DMS79 treated with DMSO at 0.1 percent for 48 hours (cell line): ENCODE measurements around the gene TMPRSS2.

Experiments used
- DNase-seq: peaks from one replicate; lab custom pipeline; 2025; lab: John Stamatoyannopoulos, UW

The TMPRSS2 gene

DNA sequence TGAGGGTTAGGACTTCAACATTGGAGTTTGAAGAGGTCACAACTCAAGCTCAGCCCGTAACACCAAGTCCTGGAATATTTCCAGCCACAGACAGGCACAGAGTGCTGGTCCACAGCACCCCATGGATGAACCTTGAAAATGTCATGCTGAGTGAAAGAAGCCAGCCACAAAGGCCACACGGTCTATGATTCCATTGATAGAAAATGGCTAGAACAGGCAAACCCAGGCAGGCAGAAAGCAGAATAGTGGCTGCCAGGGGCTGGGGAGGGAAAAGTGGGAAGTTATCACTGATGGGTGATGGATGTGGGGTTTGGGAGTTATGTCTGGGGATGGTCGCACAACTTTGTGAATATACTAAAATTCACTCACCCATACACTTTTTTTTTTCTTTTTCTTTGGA is 60.6 kb downstream of the TMPRSS2 start:
- no peak for DNase-seq

DNA sequence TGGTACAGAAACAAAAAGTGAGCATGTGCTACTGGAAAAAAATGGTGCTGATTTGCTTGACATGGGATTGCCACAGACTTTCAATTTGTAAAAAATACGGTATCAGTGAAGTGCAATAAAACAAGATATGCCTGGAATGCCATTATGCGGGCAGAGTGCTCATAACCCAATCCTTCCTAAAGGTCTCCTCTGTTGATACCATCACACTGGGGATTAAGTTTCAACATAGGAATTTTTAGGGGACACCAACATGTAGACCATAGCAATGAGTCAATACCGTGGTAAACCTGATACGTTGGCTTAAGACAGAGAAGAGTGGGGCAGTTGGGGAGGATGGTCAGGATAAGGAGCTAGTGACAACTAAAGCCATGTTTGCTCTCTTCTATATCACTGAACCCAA is 61.4 kb downstream of the TMPRSS2 start:
- DNase-seq, result no peak

DNA sequence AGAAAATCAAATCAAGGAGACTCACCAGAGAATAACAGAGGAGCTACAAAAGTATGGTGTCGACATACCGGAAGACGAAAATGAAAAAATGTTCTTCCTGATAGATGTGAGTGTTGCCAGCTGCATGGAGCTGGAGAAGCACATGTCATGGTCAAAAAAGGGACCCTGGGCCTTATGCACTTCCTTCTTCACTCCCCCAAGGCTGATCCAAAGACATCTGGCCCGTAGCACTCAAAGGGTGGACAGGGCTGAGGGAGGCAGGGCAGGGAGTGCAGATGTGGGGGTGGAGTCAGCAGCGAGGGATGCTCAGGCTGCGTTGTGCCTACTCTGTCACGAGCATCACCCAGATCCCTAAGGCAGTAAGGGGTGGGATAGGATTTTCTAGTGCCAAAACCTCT is 62.5 kb downstream of the TMPRSS2 start:
- DNase-seq, result no peak

DNA sequence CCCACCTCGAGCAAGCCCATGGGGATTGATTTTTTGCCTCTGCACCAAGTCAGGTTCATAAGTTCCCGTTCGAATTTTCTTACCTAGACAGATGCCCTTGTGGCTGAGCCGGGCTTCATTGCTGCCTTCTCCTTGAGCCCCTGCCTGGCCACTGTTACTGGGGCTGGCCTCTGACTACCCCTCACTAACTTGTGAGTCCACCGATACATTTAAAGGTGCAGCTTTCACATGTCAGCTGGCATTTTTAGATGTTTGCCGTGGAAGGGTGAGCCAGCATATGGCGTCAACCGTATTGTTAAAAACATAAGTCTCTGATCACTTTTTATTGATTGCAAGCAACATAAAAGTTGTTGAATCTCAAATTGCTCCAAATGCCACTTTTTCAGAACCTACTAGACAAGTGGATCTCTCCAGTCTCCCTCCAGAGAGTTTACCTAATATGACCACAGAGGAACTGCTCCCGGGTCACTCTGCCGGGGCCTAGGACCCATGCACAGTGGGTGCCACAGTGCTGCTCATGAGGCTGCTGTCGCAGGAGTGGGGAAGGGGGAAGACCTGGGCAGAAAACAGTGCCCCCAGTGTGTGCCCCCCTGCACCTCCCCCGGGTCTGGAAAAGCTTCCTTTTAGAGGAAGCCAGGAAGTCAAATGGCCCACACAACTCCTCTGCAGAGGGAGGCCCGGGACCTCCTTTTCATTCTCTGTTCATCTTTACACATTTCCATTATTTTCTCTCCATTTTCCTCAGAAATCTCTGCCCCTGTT is 63.1 kb downstream of the TMPRSS2 start:
- no peak for DNase-seq

DNA sequence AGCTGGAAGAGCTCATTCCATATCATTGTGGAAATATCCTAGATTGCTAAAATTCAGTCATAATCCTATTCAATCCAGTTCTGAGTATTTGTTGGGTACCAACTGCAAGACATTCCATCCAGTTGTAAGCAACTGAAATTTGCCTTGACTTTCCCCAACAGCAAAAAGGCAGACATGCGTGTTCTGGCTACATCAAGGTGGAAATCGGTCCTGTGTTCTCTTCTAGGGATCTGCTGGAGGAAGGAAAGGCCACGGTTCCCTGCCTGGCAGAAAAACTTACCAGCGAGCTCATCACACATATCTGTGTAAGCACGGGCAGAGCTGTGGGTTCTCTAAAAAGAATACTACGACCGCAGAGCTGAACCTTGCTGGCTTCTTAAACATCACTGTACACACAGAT is 64.4 kb downstream of the TMPRSS2 start:
- DNase-seq, result no peak

DNA sequence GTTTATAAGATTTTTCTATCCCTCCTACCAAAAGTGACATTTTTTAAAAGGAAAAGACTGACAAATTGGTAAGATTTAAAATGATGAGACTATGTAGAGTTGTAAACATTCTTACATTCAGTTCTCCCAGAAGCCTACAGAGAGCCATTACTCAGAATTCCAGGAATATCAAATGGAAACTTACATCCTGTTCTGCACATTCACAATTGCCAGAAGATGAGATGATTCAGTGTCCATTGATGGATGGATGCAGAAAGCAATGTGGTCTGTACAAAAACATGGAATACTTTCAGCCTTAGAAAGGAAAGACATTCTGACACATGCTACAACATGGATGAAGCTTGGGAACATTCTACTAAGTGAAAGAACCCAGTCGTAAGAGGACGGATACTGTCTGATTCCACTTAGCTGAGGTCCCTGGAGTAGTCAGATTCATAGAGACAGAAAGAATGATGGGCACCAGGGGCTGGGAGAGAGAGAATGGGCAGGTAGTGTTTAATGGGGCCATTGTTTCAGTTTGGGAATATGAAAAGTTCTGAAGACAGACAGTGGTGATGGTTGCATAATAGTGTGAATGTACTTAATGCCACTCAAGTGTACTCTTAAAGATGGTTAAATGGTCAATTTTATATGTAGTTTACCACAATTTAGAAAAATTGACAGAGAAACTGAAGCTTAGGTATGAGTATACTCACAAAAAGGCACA is 65.3 kb downstream of the TMPRSS2 start:
- DNase-seq, result no peak

DNA sequence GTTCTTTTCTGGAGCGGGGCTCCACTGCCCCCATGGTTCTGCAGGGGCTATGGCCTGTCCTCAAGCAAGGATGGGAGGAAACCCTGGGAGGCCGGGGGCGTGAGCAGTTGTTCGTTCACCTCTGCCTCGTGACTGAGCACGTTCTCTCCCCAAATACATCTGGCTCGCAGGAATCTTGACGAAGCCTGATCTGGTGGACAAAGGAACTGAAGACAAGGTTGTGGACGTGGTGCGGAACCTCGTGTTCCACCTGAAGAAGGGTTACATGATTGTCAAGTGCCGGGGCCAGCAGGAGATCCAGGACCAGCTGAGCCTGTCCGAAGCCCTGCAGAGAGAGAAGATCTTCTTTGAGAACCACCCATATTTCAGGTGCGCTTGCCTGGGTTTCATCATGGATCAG is 66.4 kb downstream of the TMPRSS2 start:
- DNase-seq, result no peak

DNA sequence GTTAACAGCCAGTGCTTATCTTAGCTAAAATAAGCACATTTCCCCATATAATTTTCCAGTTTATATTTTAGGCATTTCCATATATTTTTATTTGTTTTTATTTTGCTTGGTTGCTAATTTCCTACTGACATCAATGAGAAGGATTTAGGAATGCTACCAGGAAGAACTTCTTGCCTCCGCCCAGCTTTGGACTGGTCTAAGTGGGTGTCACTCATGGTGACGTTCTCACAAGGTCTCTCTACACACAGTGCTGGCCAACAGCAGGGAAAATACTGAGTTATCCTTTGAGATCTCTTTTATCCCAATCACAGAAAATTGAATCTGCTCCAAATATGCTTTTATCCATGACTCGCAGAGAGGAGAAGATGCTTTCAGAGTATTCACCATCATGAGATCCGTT is 68.7 kb downstream of the TMPRSS2 start:
- no peak for DNase-seq

DNA sequence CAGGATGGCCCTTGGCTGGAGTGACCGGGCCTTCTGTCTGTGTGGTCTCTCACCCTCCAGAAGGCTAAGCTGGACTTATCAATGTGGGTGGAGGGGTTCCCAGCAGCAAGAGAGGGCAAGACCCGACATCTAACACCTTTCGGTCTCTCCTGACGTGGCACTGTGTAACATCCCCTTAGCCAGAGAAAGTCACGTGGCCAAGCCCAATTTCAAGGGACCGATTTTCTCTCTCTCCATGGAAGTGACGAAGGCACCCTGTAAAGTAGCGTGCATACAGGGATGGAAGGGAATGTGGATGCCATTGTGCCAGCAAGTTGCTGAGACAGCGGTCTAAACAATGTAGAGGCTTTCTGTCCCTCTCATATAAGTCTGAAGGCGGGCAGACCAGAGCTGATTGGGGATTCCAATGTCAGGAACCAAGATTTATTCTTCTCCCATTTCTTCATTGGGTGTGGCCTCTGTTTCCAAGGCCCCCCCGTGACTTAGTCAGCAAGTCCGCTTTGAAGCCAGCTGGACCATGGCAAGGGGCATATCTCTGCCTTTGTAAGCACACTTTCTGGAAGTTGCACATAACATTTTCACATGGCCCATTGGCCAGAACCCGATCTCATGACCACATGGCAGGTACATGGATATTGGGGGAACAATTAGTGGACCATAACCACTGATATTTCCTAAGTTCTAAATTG is 69.4 kb downstream of the TMPRSS2 start:
- DNase-seq, result no peak

DNA sequence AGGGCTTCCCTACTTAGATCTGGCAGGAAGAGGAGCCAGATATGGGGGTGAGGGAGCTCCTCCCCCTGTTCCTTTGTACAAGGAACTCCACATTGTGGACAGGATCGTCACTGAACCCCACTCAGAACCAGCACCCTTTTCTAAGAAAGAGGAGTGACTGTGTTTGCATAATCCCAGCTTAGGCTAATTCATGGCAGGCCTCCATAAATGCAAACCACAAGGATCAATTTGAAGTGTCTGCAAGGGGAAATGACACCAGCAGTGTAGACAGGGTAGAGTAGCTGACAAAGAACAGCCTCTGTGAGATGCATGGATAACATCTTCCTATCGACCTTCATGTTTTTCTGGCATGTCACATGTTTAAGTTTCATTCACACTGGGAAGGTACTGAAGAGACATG is 70.2 kb downstream of the TMPRSS2 start:
- DNase-seq, result no peak

DNA sequence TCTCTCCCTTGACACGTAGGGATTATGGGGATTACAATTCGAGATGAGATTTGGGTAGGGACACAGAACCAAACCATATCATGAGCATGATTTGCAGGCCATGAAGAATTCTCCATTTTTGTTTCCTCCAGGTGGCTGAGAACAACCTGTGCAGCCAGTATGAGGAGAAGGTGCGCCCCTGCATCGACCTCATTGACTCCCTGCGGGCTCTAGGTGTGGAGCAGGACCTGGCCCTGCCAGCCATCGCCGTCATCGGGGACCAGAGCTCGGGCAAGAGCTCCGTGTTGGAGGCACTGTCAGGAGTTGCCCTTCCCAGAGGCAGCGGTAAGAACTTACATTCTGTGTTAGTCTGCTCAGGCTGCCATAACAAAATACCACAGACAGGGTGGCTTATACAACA is 72.3 kb downstream of the TMPRSS2 start:
- DNase-seq, result no peak

DNA sequence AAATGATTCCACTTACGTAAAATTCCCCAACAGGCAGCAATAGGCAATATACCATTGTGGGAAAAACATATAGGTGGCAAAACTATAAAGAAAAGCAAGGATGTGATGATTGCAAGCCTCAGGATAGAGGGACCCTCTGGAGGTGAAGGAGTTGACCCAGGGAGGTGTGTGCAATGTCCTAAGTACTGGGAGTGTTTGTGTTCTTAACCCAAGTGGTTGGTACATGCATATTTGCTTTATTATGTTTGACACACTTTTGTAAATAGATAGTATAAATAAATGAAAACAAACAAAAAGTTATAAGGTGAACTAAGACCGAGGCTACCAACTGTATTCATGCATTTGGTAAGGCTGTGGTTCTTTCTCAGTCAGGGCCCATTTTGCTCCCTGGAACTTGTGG is 74.4 kb downstream of the TMPRSS2 start:
- DNase-seq, result no peak

DNA sequence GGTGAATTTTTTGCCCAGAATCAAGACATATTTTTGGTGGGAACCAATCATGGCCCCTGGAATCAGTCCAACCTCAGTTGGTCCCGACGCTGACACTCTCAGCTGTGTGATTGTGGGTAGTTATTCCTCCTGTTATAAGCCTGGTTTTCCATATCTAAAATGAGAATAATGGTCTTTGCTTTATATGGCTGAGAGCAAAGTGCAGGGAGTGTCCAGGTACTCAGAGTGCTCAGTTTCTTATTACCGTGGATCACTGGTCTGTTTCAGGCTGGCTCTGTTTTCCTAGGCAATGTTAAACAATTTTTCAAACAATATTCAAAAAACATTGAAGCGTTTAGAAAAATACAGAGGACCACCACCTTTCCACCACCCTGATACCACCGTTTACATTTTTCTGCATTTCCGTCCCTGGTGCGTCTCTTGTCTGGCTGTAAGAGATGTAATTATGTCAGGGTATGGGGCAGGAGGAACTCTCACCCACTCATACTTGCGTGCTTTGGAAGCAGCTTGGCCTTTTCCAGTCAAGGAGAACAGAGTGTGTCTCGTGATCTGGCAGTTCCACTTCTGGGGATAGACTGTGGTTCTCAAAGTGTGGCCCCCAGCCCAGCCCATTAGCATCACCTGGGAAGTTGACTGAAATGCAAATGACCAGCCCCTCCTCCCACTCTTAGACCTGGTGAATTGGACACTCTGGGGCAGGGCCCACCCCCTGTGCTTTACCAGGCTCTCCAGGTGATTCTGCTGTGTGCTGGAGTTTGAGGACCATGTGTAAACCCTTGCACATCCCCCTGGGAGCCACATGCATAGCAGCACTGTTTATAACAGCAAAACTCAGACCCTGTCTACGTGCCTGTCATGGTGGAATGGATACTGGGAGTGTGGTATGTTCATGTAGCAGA is 75.1 kb downstream of the TMPRSS2 start:
- peak; percentile 22 for DNase-seq

DNA sequence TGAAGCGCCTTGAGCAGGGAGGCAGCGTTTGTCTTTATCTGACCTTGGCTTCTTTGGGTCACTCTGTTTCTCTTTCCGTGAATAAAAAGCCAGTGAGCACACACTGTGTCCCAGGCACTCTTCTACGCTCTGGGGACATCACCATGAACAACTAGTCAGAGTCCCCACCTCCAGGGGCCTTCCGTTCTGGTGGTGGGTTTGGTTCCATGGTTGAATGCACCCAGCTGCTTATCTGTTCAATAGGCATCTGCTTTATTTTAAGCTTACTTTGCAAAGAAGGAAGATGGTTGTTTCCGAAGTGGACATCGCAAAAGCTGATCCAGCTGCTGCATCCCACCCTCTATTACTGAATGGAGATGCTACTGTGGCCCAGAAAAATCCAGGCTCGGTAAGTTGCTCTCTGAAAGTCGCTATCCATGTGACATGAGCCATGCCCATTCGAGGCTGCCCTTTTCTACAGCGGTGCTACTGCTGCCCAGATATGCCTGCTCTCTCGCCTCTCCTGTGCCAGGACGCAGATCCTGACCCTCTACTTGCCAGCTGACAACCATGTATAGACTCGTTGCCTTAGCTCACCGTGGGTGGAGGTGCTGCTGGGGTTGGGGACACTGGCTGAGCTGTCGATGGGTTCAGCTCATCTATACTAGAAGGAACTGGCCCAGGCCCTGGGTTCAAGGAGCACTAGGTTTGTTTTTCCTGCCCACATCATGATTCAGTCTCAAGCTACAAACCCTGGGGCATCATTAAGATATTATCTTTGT is 76.0 kb downstream of the TMPRSS2 start:
- no peak for DNase-seq

DNA sequence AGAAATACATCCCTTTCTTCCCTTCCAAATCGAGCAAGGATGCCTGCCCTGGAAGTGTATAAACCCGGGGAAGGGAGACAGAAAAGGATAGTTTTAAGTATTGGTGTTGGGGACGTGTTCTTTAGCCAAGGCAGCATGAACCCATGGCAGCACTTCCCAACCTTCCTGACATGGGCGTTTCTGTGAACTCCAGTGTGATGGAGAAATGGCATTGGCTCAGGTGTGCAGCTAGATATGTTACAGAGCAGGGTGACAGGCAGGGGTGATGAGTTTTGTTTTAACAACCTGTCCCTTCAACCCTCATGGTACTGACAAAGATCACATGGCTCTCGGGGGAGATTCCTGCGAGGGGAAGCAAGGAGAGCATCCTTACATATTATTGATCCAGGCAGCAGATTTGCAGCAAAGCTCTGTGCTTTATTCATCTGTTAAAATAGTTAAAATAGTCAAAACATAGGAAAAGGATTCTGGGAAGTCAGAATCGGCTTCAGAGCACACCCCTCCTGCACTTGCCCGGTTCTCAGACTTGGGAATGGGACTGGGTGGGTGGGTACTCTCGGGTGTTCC is 78.0 kb downstream of the TMPRSS2 start:
- DNase-seq, result no peak

DNA sequence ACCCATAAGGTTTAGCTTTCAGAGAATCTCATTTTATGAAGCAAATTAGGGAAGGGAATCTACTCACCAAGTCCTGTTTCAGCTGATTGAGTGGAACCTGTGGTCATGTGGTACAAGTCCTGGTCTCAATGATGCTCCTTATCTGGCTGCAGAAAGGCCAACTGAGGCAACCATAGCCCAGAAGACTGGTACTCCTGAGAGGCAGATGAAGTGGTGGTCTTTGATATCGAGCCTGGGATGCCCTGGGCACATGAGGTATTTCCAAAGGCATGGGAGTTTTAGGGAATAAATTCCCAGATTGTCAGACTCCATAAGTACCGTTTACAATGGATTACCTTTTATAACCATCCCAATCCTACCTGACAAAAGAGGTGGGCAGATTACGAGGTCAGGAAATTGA is 78.7 kb downstream of the TMPRSS2 start:
- DNase-seq, result no peak

DNA sequence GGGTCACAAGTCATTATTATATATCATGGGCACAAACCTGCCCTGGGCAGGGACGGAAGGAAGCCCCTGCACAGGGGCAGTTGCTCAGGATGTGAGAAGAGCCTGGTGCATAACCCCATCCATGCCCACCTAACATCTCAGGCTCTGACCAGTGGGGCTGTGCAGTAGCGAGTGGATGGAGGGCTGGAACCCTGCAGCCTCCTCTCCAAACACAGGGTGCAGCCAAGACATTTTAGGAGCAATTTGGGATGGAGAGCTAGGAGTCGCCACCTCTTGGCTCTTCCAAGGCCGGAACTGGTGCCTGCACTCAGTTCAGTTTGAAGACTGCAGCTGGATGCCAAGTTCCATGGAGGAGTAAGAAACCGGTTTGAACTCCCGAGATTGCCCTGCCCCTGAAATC is 79.1 kb downstream of the TMPRSS2 start:
- no peak for DNase-seq

DNA sequence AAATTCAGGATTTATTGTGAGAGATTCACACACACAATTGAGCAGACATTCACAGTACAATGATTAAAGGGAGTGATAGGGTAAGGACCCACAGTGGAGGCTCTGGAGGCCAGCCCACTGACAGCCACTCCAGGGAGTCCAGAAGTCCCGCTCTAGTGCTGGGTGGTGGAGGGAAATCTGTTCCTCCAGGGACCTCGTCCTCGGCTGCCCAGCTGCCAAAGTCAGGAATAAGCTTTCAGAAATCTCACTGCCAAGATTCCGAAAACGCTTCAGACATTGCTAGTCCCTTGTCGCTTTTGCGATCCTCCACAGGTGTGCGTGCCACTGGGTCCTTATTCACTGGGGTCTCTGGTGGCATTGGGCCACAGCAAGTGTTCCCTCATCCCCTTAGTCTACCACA is 79.6 kb downstream of the TMPRSS2 start:
- DNase-seq, result no peak

DNA sequence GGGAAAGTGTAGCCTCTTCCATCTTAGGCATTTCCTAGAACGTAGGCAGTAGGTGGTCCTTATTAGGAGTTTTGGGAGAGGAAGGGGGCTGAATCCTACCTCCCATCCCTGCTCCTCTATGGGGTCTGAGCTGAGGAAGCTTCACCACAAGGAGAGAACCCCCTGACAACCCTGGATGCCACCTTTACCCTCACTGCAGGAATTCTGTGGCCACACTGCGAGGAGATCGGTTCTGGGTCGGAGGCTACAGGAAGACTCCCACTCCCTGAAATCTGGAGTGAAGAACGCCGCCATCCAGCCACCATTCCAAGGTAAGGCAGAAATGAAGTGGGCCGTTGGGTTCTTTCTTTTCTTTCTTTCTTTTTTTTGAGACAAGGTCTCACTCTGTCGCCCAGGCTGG is 80.4 kb downstream of the TMPRSS2 start:
- no peak for DNase-seq

DNA sequence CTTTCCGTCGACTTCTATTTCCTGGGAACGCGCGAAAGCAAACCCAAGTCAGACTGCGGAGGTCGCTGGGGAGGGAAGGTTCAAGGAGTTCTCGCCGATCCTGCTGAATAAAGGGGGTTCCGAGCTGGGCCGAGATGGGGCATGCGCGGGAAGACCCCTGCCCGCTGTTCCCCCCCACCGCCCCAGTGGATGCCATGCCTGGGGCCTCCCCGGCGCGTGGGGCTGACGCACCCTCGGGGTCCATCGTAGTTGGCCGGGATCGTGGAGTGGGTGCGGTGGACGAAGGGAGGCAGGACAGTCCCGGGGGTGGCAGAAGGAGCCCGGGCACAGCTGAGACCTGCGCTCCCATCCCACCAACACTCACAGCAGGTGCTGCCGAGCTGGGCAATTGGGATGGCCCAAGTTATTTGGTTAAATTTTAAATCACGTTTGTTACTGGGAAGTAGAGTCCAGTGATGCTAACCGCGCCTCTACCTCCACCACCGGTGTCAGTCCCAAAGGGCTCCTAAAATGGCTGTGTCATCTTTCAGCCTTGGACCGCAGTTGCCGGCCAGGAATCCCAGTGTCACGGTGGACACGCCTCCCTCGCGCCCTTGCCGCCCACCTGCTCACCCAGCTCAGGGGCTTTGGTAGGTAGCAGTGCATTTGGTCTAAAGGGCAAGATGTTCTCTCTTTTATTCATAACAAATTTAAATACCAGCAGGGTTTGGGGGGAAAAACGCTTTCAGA is 81.1 kb downstream of the TMPRSS2 start:
- no peak for DNase-seq
